HAP-1 (cell line): ENCODE data around the gene PRDX2.

Experiments used
- DNase-seq, 2 experiments: peaks; one replicate each; pipeline ENCODE4 v3.0.0-alpha.2; 2016 to 2020; ENCODE audit warnings: low spot score in 2 of 2
- H3K27me3 ChIP-seq: fragments of 250-450 bp; sonication (Bioruptor Pico); 2 replicates; pipeline ENCODE4 v1.5.1; 2020; ENCODE audit warnings: low read depth, mild to moderate bottlenecking, moderate library complexity
- H3K36me3 ChIP-seq: fragments of 250-450 bp; sonication (Bioruptor Pico); replicated peaks from 2 replicates; pipeline ENCODE4 v1.5.1; 2020; ENCODE audit warnings: mild to moderate bottlenecking
- H3K4me1 ChIP-seq: fragments of 250-450 bp; sonication (Bioruptor Pico); 2 replicates; pipeline ENCODE4 v1.5.1; 2020; ENCODE audit warnings: mild to moderate bottlenecking
- H3K4me3 ChIP-seq: fragments of 250-450 bp; sonication (Bioruptor Pico); 2 replicates; pipeline ENCODE4 v1.5.1; 2020; ENCODE audit warnings: mild to moderate bottlenecking, moderate library complexity
- H3K9me3 ChIP-seq: fragments of 250-450 bp; sonication (Bioruptor Pico); 2 replicates; pipeline ENCODE4 v1.5.1; 2020; ENCODE audit warnings: mild to moderate bottlenecking, moderate library complexity
- in situ Hi-C: fragments of 300-500 bp; cut with MboI; formaldehyde crosslinking; loops from 3 replicates; pipeline ENCODE4 v1.14.3; 2020; ENCODE audit warnings: low sequenced_read_pairs, inconsistent platforms, mixed read lengths

PRDX2 gene

GRCh38 chr19:12773571-12773970 lies 28.0 kb downstream of the PRDX2 start:
- Histone ChIP-seq H3K9me3 (no peaks in the 10 kb centered on the region), H3K36me3 (peaks cover 3% of the 10 kb centered on the region; the same call in 1 of the 2 replicates), H3K27me3 (no peaks in the 10 kb centered on the region), H3K4me1 (peaks cover 8% of the 10 kb centered on the region), H3K4me3 (no peak overlapping the region)
- DNase-seq, result no peak
- in situ Hi-C loops, result no loop called here

DNA sequence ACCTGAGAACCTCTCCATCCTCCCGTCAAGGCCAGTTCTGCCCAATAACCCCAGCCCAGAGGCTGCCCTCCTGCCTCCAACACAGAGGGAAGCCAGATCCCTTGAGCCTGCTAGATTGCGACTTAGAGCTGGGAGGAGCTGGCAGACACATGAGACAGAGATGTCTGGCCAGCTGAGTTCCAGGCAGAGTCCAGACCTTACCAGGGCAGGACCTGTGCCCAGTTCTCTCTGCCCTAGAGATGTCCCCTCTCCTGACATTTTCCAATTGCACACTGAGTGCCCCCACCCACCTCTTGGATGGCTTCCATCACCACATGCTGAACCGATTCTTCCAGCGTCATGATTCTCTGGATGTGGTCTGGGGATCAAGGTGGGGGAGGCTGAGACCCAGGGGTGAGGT lies 29.3 kb downstream of the PRDX2 start:
- no peak for DNase-seq
- no peak overlapping the region for H3K4me3 ChIP-seq
- peaks cover 3% of the 10 kb centered on the region; the same call in 1 of the 2 replicates for H3K36me3 ChIP-seq
- in situ Hi-C loops, result no loop called here
- no peaks in the 10 kb centered on the region for H3K27me3 ChIP-seq
- H3K4me1 ChIP-seq, result peaks cover 2% of the 10 kb centered on the region
- no peaks in the 10 kb centered on the region for H3K9me3 ChIP-seq

DNA sequence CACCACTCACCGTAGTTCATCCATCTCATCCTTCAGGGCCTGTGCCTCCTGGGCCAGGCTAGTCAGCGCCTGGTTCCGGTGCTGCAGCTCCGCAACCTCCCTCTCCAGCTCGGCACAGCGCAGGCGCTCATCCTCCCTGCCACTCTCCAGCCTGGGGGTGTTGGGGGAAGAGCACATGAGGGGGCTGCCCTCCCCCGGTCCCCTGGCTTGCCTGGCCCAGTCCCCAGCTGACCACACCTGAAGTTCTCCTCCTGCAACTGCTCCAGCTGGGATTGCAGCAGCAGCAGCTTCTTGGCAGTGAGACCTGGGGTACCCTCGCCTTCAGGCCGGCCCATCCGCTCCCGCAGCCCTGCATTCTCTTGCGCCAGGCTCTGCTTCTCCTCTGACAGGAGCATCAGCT lies 30.7 kb downstream of the PRDX2 start:
- in situ Hi-C loops, result no loop called here
- DNase-seq, result no peak
- H3K4me3 ChIP-seq, result no peak overlapping the region
- H3K27me3 ChIP-seq, result no peaks in the 10 kb centered on the region
- H3K36me3 ChIP-seq, result peaks cover 6% of the 10 kb centered on the region; the same call in 1 of the 2 replicates
- H3K4me1 ChIP-seq, result no peaks in the 10 kb centered on the region; the same call in 1 of the 2 replicates
- H3K9me3 ChIP-seq, result no peaks in the 10 kb centered on the region

DNA sequence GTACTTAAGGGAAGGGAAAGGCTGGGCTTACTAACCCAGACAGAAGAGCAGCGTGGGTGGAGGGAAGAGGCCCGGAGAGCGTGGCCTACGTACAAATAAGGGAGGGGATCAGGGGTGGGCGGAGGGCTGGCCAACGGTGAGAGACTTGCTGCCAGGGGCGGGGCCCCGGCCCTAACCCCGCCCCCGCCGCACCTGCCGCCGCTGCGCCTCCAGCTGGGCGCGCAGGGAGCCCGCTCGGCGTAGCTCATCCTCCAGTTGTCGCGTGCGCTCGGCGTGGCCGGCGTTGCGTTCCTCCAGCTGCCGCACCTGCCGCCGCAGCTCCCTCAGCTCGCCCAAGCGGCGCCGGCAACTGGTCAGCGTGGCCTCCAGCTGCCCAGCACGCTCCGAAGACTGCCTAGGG lies 31.9 kb downstream of the PRDX2 start:
- Histone ChIP-seq H3K4me1 (no peaks in the 10 kb centered on the region), H3K4me3 (no peak overlapping the region), H3K36me3 (peaks cover 6% of the 10 kb centered on the region; the same call in 1 of the 2 replicates), H3K27me3 (no peaks in the 10 kb centered on the region), H3K9me3 (no peaks in the 10 kb centered on the region)
- DNase-seq, result no peak
- in situ Hi-C loops, result no loop called here

DNA sequence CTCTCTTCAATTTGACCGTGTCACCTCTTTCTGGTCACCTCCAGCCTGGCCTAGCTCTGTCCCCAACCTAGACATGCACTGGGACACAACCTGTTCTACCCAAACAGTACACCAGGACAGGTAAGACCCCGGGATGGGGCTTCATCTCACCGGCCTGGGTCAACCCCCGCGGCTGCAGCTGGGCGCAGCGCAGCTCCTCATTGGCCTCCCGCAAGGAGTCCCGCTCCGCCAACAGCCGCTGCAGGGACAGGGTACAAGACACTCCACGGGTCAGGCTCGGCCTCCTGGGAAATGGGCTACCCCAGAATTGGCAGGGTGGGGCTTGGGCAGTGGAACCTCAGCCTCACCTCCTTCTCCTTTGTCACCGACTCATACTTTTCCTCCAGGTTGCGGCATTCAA lies 33.9 kb downstream of the PRDX2 start:
- H3K36me3 ChIP-seq, result peaks cover 10% of the 10 kb centered on the region
- no peaks in the 10 kb centered on the region for H3K9me3 ChIP-seq
- no peak overlapping the region for H3K4me3 ChIP-seq
- in situ Hi-C loops, result no loop called here
- no peaks in the 10 kb centered on the region for H3K4me1 ChIP-seq
- no peaks in the 10 kb centered on the region for H3K27me3 ChIP-seq
- DNase-seq, result no peak

DNA sequence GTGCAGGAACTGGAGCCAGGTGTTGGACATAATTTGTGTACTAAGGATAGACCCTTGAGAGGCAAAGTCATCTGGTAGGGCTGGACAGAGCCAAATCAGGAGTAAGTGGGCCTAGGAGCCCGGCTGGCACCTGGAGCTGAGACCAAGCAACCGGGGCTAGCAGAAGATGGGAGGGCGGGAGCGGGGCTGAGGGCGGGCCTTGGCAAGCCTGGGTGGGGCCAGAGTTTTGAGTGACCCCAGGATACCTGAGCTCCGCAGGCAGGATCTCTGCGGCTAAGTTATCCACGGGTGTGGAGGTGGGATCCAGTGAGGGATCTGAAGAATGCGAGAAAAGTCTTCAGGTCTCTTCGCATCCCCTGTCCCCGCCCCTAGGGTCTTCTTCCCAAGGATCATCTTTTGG lies 34.5 kb downstream of the PRDX2 start:
- no peaks in the 10 kb centered on the region for H3K4me1 ChIP-seq
- in situ Hi-C loops, result no loop called here
- H3K36me3 ChIP-seq, result peaks cover 11% of the 10 kb centered on the region
- H3K27me3 ChIP-seq, result no peaks in the 10 kb centered on the region
- DNase-seq, result no peak
- H3K4me3 ChIP-seq, result no peak overlapping the region
- H3K9me3 ChIP-seq, result no peaks in the 10 kb centered on the region

DNA sequence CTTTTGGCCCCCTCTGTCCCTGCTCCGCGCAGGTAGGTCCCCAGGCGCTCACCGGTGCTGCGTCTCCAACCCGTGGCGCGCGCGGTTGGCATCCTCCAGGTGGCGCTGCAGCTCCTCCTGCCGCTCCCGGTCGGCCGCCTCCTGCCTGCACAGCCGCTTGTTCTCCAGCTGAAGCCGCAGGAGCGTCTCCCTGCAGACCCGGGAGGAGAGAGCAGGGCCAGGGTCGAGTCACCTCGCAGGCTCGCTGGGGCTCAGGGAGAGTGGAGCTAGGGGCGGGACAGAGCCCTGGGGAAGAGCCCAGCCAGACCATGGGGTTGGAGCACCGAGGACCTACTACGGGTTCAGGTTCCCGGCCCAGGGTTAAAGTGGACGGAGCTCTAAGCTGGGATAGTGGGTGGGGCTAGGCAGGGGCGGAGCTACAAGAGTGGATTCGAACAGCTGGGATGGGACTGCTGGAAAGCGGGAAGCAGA lies 35.5 kb downstream of the PRDX2 start:
- in situ Hi-C loops, result no loop called here
- H3K4me1 ChIP-seq, result no peaks in the 10 kb centered on the region
- H3K27me3 ChIP-seq, result no peaks in the 10 kb centered on the region
- peaks cover 11% of the 10 kb centered on the region for H3K36me3 ChIP-seq
- no peaks in the 10 kb centered on the region for H3K9me3 ChIP-seq
- no peak overlapping the region for H3K4me3 ChIP-seq
- no peak for DNase-seq

DNA sequence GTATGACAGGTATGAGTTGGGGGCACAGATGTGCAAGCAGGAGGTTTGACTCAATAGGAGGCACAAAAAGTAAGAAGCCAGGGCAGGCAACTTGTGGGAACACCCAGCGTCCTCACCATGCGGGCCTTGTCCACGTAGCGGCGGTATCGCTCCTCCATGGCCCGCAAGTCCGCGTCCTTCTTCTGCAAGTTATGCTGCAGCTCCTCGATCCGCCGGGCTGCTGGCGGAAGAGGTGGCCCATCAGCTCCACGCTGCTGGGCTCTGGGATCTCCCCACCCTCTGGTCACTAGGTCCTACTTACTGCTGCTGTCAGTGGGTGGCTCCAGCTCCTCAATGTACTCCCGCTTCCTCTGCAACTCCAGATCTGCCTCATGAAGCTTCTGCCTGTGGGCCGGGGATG lies 36.9 kb downstream of the PRDX2 start:
- Histone ChIP-seq H3K4me1 (no peaks in the 10 kb centered on the region), H3K36me3 (peaks cover 11% of the 10 kb centered on the region; the same call in 1 of the 2 replicates), H3K4me3 (no peak overlapping the region), H3K9me3 (no peaks in the 10 kb centered on the region), H3K27me3 (no peaks in the 10 kb centered on the region)
- in situ Hi-C loops, result no loop called here
- no peak for DNase-seq

- DNase-seq, result no peak
- H3K9me3 ChIP-seq, result no peaks in the 10 kb centered on the region
- no peaks in the 10 kb centered on the region for H3K27me3 ChIP-seq
- no peak overlapping the region for H3K4me3 ChIP-seq
- peaks cover 11% of the 10 kb centered on the region; the same call in 1 of the 2 replicates for H3K36me3 ChIP-seq
- in situ Hi-C loops, result no loop called here
- no peaks in the 10 kb centered on the region for H3K4me1 ChIP-seq
These were observed 38.5 kb downstream of the PRDX2 start for GRCh38 chr19:12763100-12763499.

- peaks cover 8% of the 10 kb centered on the region; the same call in 1 of the 2 replicates for H3K36me3 ChIP-seq
- peaks cover 3% of the 10 kb centered on the region; the same call in 1 of the 2 replicates for H3K4me1 ChIP-seq
- no peaks in the 10 kb centered on the region for H3K27me3 ChIP-seq
- DNase-seq, result no peak
- no peaks in the 10 kb centered on the region for H3K9me3 ChIP-seq
- no peak overlapping the region for H3K4me3 ChIP-seq
- in situ Hi-C loops, result no loop called here
These were observed 41.9 kb downstream of the PRDX2 start for GRCh38 chr19:12759686-12760085.

GRCh38 chr19:12757544-12758274 lies 43.9 kb downstream of the PRDX2 start:
- peak; percentile 63 to 85 for DNase-seq
- in situ Hi-C loops, result no loop called here
- H3K27me3 ChIP-seq, result peaks cover 8% of the 10 kb centered on the region
- 0 out of 2 replicates have a peak, but pooled peaks cover 2% of the 10 kb centered on the region for H3K36me3 ChIP-seq
- H3K4me3 ChIP-seq, result peak overlapping the region; percentile 21
- peaks cover 3% of the 10 kb centered on the region; the same call in 1 of the 2 replicates for H3K4me1 ChIP-seq
- H3K9me3 ChIP-seq, result no peaks in the 10 kb centered on the region

DNA sequence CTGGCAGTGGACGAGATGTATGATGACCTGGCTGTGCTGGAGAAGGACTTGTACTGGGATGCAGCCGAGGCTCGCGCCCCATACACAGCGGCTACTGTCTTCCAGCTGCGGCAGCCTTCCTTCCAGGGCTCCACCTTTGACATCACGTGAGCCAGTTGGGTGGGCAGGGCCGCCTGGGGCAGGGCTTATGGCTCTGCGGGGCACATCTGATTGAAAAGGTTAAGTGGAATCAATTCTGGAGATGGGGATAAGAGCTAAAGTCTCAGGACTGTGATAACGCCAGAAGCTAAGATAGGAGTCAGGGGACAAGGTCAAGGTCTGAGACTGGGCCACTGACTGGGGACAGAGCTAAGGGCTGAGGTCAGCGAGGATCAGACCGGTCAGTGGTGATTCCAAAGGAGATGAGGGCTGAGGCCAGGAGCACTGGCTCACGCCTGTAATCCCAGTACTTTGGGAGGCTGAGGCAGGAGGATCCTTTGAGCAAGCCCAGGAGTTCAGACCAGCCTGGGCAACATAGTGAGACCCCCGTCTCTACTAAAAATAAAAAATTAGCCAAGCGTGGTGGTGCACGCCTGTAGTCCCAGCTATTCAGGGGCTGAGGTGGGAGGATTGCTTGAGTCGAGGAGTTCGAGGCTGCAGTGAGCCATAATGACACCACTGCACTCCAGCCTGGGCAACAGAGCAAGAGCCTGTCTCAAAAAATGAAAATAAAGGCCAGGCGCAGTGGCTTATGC lies 45.3 kb downstream of the PRDX2 start:
- H3K27me3 ChIP-seq, result peaks cover 20% of the 10 kb centered on the region
- no peak for DNase-seq
- no peak overlapping the region for H3K4me3 ChIP-seq
- no peaks in the 10 kb centered on the region for H3K36me3 ChIP-seq
- peaks cover 3% of the 10 kb centered on the region; the same call in 1 of the 2 replicates for H3K4me1 ChIP-seq
- H3K9me3 ChIP-seq, result no peaks in the 10 kb centered on the region
- in situ Hi-C loops, result no loop called here

DNA sequence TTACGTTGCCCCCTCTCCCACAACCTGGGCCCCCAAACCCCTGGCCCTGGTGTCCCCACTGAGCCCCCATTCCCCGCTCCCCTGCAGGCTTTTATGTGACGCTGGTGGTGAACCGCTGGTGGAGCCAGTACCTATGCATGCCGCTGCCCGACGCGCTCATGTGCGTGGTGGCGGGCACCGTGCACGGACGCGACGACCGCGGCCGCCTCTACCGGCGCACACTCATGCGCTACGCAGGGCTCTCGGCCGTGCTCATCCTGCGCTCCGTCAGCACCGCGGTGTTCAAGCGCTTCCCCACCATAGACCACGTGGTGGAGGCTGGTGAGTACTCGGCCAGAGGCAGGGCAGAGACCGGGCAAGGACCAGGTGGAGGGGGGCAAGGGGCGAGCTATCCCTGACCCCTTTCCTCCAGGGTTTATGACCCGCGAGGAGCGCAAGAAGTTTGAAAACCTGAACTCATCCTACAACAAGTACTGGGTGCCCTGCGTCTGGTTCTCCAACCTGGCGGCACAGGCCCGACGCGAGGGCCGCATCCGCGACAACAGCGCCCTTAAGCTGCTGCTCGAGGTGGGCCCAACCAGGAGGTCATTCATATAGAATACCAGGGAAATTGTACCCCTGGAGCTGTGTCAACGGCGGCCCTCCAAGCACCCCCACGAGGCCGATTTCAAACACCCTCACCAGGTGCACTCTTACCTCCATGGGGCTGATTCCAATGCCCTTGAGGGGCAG lies 47.0 kb downstream of the PRDX2 start:
- DNase-seq, result no peak
- in situ Hi-C loops, result no loop called here
- Histone ChIP-seq H3K4me1 (peaks cover 3% of the 10 kb centered on the region; the same call in 1 of the 2 replicates), H3K9me3 (no peaks in the 10 kb centered on the region), H3K36me3 (no peaks in the 10 kb centered on the region), H3K4me3 (no peak overlapping the region), H3K27me3 (peaks cover 37% of the 10 kb centered on the region)
